B cell (primary cell): Measurements from ENCODE around the gene MYH15.

Experiments
- EZH2 ChIP-seq: IDR thresholded peaks from 2 replicates; pipeline ENCODE4 v1.6.1; 2012; ENCODE audit warnings: borderline replicate concordance, low read depth, mild to moderate bottlenecking, moderate library complexity, low read length; ENCODE audit not compliant: insufficient read depth, poor library complexity, severe bottlenecking
- TF ChIP-seq, protein P1 (sequence below): fragments of 200-600 bp; IDR thresholded peaks from one replicate; pipeline ENCODE4 v1.8.0; 2022; ENCODE audit warnings: antibody characterized with exemption, mild to moderate bottlenecking

DNA sequence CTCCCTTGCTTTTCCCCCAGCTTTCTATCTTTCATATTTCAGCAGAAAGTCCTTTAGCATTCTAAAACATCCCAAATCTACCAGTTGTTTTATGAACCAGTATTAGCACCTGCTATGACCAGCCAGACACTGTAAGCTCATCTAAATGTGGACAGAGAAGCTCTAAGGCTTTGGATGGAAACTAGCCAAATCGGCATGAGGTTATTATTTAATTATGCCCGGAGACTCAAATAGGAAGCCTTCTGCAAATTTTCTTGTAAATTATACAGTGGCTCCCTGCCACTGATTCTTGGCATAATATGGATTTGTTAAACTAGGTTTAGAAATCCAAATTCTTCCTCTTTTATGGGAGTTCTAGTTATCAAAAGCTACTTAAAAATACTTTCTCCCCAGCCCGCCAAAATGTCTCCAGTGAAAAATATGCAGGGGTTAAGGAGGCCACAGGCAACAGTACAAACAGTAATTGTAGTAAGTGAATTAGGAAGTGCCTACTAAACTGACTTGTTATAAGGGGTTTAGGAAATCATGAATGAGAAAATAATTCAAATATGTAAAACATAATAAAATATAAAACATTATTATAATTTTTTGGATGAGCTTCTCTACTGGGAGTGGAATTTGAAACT lies 15.4 kb downstream of the MYH15 start:
- TF ChIP-seq, protein P1, sequence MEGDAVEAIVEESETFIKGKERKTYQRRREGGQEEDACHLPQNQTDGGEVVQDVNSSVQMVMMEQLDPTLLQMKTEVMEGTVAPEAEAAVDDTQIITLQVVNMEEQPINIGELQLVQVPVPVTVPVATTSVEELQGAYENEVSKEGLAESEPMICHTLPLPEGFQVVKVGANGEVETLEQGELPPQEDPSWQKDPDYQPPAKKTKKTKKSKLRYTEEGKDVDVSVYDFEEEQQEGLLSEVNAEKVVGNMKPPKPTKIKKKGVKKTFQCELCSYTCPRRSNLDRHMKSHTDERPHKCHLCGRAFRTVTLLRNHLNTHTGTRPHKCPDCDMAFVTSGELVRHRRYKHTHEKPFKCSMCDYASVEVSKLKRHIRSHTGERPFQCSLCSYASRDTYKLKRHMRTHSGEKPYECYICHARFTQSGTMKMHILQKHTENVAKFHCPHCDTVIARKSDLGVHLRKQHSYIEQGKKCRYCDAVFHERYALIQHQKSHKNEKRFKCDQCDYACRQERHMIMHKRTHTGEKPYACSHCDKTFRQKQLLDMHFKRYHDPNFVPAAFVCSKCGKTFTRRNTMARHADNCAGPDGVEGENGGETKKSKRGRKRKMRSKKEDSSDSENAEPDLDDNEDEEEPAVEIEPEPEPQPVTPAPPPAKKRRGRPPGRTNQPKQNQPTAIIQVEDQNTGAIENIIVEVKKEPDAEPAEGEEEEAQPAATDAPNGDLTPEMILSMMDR, result no peak
- TF ChIP-seq EZH2, result no peak
